Epithelial cell of proximal tubule (primary cell): ENCODE data around the gene FXR2. TPM values are rescaled to one million over a fixed set of nuclear protein-coding genes. Genes with fewer than 3 reads are reported as not detected.

Experiments used
- DNase-seq: peaks from one replicate; pipeline ENCODE4 v3.0.0-alpha.2; 2011; ENCODE audit warnings: low read depth
- H3K4me3 ChIP-seq: 2 replicates; pipeline ENCODE4 v1.5.1; 2011; ENCODE audit warnings: low read depth, mild to moderate bottlenecking, low read length
- CTCF ChIP-seq: conservative IDR thresholded peaks from 2 replicates; pipeline ENCODE4 v1.5.1; 2012; ENCODE audit warnings: low read depth, mild to moderate bottlenecking, low read length
- total RNA-seq: library from RNA; depleted of rRNA; stranded (reverse); fragments of >200 nt; gene quantifications from 2 replicates; pipeline ENCODE4 v1.2.3, GENCODE V29; 2015

The FXR2 gene
- total RNA-seq, 1 donor from 2014 or later = 49.9 TPM

- no peak overlapping the region for H3K4me3 ChIP-seq
- TF ChIP-seq CTCF = no peak
Measured at GRCh38 chr17:7575959-7576358, 38.7 kb downstream of the FXR2 start.

GRCh38 chr17:7575481-7575883, 39.2 kb downstream of the FXR2 start:
- no peak for TF ChIP-seq CTCF
- H3K4me3 ChIP-seq = peak overlapping the region; percentile 85
- no peak for DNase-seq

More at GRCh38 chr17:7575959-7576358, 38.7 kb downstream of the FXR2 start:
- no peak for DNase-seq

GRCh38 chr17:7574176-7574953, 40.3 kb downstream of the FXR2 start:
- TF ChIP-seq CTCF = no peak
- no peak for DNase-seq

GRCh38 chr17:7573324-7574080, 41.2 kb downstream of the FXR2 start:
- DNase-seq = no peak
- no peak for TF ChIP-seq CTCF
- H3K4me3 ChIP-seq = peak overlapping the region; percentile 85

More at GRCh38 chr17:7574176-7574953, 40.3 kb downstream of the FXR2 start:
- peak overlapping the region; percentile 85 for H3K4me3 ChIP-seq

GRCh38 chr17:7572588-7573323, 41.9 kb downstream of the FXR2 start:
- peak overlapping the region; percentile 85 for H3K4me3 ChIP-seq
- DNase-seq = peak; percentile 75
- TF ChIP-seq CTCF = no peak

- DNase-seq = no peak
- peak overlapping the region; percentile 75 for H3K4me3 ChIP-seq
- TF ChIP-seq CTCF = no peak
Measured at GRCh38 chr17:7572338-7572587, 42.4 kb downstream of the FXR2 start.
